ENCODE results near the gene ZFP36L1. TPM values are rescaled to one million over a fixed set of nuclear protein-coding genes. Genes with fewer than 3 reads are reported as not detected.
A peak's percentile ranks its signal among the peaks of the same experiment; 100 is the strongest.

ZFP36L1 gene, protein sequence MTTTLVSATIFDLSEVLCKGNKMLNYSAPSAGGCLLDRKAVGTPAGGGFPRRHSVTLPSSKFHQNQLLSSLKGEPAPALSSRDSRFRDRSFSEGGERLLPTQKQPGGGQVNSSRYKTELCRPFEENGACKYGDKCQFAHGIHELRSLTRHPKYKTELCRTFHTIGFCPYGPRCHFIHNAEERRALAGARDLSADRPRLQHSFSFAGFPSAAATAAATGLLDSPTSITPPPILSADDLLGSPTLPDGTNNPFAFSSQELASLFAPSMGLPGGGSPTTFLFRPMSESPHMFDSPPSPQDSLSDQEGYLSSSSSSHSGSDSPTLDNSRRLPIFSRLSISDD
- total RNA-seq (ENCODE audit: low replicate concordance): 24.1 and 53.8 TPM in 2 replicates

DNA sequence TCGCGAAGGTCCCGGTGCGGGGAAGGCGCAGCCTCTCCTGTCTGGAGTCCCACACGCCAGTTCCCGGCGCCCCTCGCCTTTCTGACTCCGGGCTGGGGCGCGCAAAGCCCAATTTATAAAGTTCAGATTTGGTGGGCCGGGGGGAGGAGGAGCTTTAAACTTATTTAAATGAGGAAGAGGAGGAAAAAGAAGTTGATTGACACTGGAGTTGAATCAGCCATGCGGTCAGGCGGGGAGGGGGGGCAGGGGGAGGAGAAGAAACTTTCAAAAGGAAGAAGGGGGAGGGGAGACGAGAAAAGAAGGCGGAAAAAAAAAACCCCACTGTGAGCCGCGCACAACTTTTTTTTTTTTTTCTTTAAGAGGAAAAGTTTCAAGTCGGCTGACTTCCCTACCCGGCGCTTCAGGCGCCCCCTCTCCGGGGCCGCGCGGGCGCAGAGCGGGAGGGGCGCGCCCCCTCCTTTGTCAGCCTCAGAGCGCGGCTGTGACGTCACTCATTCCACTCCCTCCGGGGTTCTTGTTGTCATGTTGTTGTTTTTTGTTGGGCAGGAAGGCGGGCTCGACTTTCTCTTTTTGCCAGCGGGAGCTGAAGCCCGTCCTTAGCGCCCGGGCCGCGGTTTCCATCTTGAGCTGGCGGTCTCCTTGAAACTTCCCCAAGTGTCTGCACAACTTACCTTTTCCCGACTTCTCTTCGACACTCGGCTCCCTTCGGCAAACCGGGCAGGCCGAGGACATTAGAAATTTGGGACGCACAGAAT, at the start of gene ZFP36L1:
Gene ZFP36L1 (minus strand): TSS at position 89 of the 755 bp plus-strand sequence. CDS start 129 bp downstream, outside the sequence.
- peak; percentile 98 for DNase-seq (ENCODE audit: low read depth)
- TF ChIP-seq, protein P1, sequence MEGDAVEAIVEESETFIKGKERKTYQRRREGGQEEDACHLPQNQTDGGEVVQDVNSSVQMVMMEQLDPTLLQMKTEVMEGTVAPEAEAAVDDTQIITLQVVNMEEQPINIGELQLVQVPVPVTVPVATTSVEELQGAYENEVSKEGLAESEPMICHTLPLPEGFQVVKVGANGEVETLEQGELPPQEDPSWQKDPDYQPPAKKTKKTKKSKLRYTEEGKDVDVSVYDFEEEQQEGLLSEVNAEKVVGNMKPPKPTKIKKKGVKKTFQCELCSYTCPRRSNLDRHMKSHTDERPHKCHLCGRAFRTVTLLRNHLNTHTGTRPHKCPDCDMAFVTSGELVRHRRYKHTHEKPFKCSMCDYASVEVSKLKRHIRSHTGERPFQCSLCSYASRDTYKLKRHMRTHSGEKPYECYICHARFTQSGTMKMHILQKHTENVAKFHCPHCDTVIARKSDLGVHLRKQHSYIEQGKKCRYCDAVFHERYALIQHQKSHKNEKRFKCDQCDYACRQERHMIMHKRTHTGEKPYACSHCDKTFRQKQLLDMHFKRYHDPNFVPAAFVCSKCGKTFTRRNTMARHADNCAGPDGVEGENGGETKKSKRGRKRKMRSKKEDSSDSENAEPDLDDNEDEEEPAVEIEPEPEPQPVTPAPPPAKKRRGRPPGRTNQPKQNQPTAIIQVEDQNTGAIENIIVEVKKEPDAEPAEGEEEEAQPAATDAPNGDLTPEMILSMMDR (IDR thresholded peaks at IDR 0.05; ENCODE audit: insufficient read depth, low read length): no peak

DNA sequence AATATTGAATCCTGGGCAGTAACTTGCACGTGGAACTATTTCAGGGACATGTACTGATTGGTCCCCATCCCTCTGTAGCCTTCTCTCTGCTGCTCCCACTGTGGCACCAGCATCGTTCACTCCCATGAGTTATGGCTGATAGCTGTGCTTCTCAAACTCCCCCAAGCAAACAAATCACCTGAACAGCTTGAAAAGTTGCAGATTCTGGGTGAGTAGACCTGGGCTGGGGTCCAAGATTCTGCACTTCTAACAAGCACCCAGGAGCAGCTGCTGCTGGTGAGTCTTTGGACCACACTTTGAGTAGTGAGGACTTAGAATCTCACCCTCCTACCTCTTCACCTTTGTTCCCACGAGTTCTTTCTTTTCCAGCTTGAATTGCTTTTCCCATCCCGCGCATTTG, 49.4 kb upstream of the ZFP36L1 start:
- DNase-seq (ENCODE audit: low read depth): no peak
- TF ChIP-seq, protein P1 (IDR thresholded peaks at IDR 0.05; ENCODE audit: insufficient read depth, low read length): no peak
- H3K4me3 ChIP-seq (ENCODE audit: low read depth, low read length): no peak overlapping the region

More for the DNA sequence above, at the start of gene ZFP36L1:
- peak within 1 kb of the TSS; percentile 99 for H3K4me3 ChIP-seq (ENCODE audit: low read depth, low read length)

DNA sequence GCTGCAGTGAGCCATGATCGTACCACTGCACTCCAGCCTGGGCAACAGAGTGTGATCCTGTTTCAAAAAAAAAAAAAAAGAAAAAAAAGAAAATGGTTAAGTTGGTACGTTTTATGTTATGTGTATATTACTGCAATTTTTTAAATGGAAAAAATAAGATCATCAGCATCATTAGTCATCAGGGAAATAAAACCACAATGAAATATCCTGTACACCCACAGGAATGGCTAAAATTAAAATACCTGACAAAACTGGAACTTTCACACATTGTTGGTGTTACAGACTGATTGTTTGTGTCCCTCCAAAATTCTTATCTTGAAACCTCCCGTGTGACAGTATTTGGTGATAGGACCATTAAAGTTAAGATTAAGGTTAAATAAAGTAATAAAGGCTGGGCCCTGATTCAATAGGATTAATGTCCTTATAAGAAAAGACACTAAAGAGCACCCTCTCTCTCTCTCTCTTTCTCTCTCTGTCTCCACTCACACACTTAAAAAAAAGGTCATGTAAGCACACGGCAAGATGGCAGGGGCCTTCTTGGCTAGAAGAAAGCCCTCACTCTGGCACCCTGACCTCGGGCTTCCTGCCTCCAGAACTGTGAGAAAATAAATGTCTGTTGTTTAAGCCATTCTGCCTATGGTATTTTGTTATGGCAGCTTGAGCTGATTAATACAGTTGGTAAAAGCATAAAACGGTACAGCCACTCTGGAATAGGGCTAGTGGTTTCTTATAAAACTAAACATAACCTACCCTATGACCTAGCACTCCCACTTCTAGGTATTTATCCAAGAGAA, 48.3 kb upstream of the ZFP36L1 start:
- no peak overlapping the region for H3K4me3 ChIP-seq (ENCODE audit: low read depth, low read length)
- TF ChIP-seq, protein P1 (IDR thresholded peaks at IDR 0.05; ENCODE audit: insufficient read depth, low read length): no peak
- peak; percentile 40 for DNase-seq (ENCODE audit: low read depth)

DNA sequence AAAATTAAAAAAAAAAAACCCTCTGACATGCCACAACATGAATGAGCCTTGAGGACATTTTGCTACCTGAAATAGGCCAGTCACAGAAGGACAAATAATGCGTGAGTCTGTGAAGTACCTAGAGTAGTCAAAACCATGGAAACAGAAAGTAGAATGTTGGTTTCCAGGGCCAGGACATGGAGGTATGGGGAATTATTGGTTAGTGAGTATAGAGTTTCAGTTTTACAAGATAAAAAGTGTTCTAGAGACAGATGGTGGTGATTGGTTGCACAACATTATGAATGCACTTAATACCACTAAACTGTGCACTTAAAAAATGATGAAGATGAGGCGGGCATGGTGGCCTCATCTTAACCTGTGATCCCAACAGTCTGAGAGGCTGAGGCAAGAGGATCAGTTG, 47.6 kb upstream of the ZFP36L1 start:
- TF ChIP-seq, protein P1 (IDR thresholded peaks at IDR 0.05; ENCODE audit: insufficient read depth, low read length): no peak
- DNase-seq (ENCODE audit: low read depth): no peak
- no peak overlapping the region for H3K4me3 ChIP-seq (ENCODE audit: low read depth, low read length)

DNA sequence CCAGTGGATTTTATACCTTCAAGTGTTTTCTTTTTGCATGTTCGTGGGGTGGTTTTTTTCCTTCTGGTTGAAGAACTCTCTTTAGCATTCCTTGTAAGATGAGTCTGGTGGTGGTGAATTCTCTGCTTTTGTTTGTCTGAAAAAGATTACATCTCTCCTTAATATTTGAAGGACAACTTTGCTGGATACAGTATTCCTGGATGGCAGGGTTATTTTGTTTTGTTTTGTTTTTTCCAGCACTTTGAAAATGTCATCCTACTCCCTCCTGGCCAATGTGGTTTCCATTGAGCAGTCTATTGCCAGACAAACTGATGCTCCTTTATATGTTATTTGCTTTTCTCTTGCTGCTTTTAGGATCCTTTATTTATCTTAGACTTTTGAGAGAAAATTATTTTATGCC, 43.2 kb upstream of the ZFP36L1 start:
- TF ChIP-seq, protein P1 (IDR thresholded peaks at IDR 0.05; ENCODE audit: insufficient read depth, low read length): no peak
- no peak for DNase-seq (ENCODE audit: low read depth)
- H3K4me3 ChIP-seq (ENCODE audit: low read depth, low read length): no peak overlapping the region

DNA sequence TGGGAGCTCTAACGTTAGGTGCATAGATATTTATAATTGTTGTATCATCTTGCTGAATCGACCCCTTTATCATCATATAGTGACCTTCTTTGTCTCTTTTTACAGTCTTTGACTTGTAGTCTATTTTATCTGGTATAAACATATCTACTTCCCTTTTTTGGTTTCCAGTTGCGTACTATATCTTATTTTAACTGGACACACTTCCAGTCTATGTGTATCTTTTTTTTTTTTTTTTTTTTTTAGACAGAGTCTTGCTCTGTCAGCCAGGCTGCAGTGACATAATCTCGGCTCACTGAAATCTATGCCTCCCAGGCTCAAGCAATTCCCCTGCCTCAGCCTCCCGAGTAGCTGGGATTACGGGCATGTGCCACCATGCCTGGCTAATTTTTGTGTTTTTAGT, 41.9 kb upstream of the ZFP36L1 start:
- no peak overlapping the region for H3K4me3 ChIP-seq (ENCODE audit: low read depth, low read length)
- TF ChIP-seq, protein P1 (IDR thresholded peaks at IDR 0.05; ENCODE audit: insufficient read depth, low read length): no peak
- no peak for DNase-seq (ENCODE audit: low read depth)

Measured in fibroblast of the aortic adventitia (primary cell).